Endodermal cell (in vitro differentiated cells): ENCODE data around the gene VAC14. TPM values are rescaled to one million over a fixed set of nuclear protein-coding genes. Genes with fewer than 3 reads are reported as not detected.

ENCODE experiments used
- DNase-seq: peaks from one replicate; pipeline ENCODE4 v3.0.0-alpha.2; 2017
- H3K27ac ChIP-seq: 2 replicates; pipeline ENCODE4 v1.5.1; 2013; ENCODE audit warnings: mild to moderate bottlenecking, low read depth, low read length, moderate library complexity
- H3K27me3 ChIP-seq: 2 replicates; pipeline ENCODE4 v1.6.1; 2013; ENCODE audit warnings: mild to moderate bottlenecking, low read length, moderate library complexity; ENCODE audit not compliant: insufficient read depth, control insufficient read depth, poor library complexity, severe bottlenecking
- H3K36me3 ChIP-seq: 2 replicates; pipeline ENCODE4 v1.7.0; 2013; ENCODE audit warnings: mild to moderate bottlenecking, low read length, moderate library complexity; ENCODE audit not compliant: control insufficient read depth, insufficient read depth
- H3K4me1 ChIP-seq: one replicate; pipeline ENCODE4 v1.7.0; 2013; ENCODE audit warnings: low read length; ENCODE audit not compliant: control insufficient read depth, insufficient read depth
- H3K4me3 ChIP-seq: 2 replicates; pipeline ENCODE4 v1.5.1; 2013; ENCODE audit warnings: mild to moderate bottlenecking, low read length, moderate library complexity
- H3K9ac ChIP-seq: 2 replicates; pipeline ENCODE4 v1.6.1; 2013; ENCODE audit warnings: mild to moderate bottlenecking, low read length, moderate library complexity; ENCODE audit not compliant: poor library complexity, severe bottlenecking; ENCODE audit errors: extremely low read depth
- H3K9me3 ChIP-seq: 2 replicates; pipeline ENCODE4 v1.6.1; 2013; ENCODE audit warnings: mild to moderate bottlenecking, low read length, moderate library complexity; ENCODE audit not compliant: control insufficient read depth
- H3K27ac Mint-ChIP-seq: 2 replicates; pipeline ENCODE4 v1.8.0; 2020; ENCODE audit warnings: mixed read lengths
- H3K27me3 Mint-ChIP-seq: 2 replicates; pipeline ENCODE4 v1.8.0; 2021; ENCODE audit warnings: mild to moderate bottlenecking, mixed read lengths; ENCODE audit not compliant: insufficient read depth
- H3K36me3 Mint-ChIP-seq: 2 replicates; pipeline ENCODE4 v1.8.0; 2020; ENCODE audit warnings: low read depth, mixed read lengths
- H3K4me1 Mint-ChIP-seq: 2 replicates; pipeline ENCODE4 v1.8.0; 2020; ENCODE audit warnings: mixed read lengths
- H3K4me3 Mint-ChIP-seq: 2 replicates; pipeline ENCODE4 v1.8.0; 2020; ENCODE audit warnings: mild to moderate bottlenecking, moderate library complexity, mixed read lengths
- H3K9me3 Mint-ChIP-seq: 2 replicates; pipeline ENCODE4 v1.8.0; 2020; ENCODE audit warnings: mild to moderate bottlenecking, mixed read lengths
- WGBS, 2 experiments: methylation state at CpG; one replicate each; pipeline versions ENCODE4 v1.1.5 to v1.1.7; 2013; ENCODE audit warnings: missing lambda C conversion rate in 2 of 2, mixed read lengths in 1 of 2; ENCODE audit not compliant: insufficient coverage in 1 of 2, insufficient read length in 1 of 2; 5-methylcytosine and 5-hydroxymethylcytosine counted together
- total RNA-seq, 2 donors: library from RNA; stranded (reverse); fragmentation: NEBNext Ultra II Directional in 1 of 2; extraction: Animal tissue kit (Norgen Biotek cat#: 25700) in 1 of 2; gene quantifications; 2 replicates in 1 of 2; 3 replicates in 1 of 2; pipeline ENCODE4 v1.2.1, GENCODE V29; 2021
- TF ChIP-seq, protein P1 (sequence below): fragments of 200-600 bp; sonication (generic); conservative IDR thresholded peaks from 2 replicates; pipeline ENCODE4 v1.5.0; 2021; ENCODE audit warnings: antibody characterized with exemption, mild to moderate bottlenecking

VAC14 gene
- total RNA-seq, 2 donors from 2014 or later = 47.5 to 48.7 TPM

DNA sequence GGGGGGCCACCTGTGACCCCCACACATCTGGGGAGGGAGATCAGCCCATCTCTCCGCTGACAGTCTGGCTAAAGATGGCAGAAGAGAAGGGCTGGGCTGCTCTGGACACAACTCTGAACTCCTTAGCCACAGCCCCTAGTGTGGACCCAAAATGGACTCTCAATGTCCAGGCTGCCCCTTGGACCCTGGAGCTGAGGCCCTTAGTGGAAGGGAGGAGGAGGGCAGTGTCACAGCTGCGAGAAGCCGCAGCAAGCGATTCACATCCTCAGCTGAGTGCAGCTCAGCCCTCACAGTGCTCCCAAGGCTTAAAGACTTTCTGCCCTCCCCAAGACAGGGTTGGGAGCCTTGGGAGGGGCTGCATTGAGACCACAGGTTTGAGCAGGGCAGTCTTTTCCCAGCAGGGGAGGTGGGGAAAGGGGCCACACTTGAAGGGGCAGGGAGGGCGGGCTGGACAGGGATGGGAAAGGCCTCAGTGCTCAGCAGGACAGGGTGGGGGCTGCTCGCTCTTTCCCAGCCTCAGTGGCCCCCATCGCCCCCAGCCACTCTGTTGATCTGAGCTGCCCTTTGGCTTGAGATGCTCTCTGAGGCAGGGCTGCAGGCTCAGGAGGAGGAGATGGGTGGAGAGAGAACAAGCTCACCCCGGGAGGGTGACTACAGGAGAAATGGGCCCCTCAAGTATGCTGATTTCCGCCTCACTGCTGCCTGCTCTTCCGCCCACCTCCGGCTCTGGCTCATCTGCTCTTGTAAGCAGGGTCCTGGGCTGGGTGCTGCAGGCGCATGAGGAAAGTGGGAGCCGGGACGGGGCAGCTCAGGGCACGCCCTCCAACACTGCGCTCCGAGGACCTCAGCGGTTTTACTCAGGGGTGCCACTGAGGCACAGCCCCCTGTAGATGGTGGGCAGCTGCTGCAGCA lies 64.2 kb downstream of the VAC14 start:
- 89% methylated on average over 11 to 18 of the region's 18 CpGs for WGBS, 2 experiments
- H3K36me3 Mint-ChIP-seq = peaks cover 18% of the 10 kb centered on the region

DNA sequence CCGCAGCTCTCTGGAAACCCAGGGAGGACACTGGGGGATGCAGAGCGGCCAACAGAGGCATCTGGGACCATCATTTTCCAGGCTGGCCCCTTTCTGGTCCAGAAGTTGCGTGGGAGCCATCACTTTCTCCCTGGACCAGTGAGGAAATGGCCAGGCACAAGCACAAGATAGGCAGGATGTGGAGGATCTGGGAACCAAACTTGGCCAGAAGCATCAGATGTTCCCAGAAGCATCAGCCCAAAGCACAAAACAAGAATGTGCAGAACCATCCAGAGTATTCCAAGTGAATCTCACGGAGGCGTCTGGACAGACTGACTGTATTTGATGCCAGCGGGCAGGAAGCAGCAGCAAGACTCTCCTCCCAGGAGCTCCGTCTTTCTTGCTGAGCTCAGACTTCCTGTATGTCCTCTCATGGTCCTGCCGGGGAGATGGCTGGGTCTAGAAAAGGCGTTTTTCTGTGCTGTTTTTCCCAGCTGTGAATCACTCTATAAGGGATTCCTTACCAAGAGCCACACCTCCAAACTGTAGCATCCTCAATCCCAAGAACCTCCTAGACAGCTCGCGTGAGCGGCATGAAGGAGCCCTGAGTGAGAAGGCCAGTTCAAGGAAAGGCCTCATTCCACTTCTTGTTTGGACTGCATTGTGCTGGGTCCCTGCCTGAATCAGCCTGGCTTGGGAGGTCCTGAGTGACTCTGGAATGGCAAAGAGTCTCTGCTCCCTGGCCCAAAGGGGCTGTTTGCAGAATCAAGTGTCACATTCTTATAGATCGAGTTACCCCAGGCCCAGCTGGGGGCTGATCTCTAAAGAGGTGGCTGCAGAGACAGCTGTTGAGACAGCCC lies 65.6 kb downstream of the VAC14 start:
- Mint-ChIP-seq H3K27me3 (no peaks in the 10 kb centered on the region), H3K36me3 (peaks cover 20% of the 10 kb centered on the region), H3K27ac (no peak overlapping the region), H3K9me3 (no peaks in the 10 kb centered on the region), H3K4me1 (peaks cover 5% of the 10 kb centered on the region), H3K4me3 (no peak overlapping the region)
- no peaks in the 10 kb centered on the region for H3K36me3 ChIP-seq
- TF ChIP-seq, protein P1, sequence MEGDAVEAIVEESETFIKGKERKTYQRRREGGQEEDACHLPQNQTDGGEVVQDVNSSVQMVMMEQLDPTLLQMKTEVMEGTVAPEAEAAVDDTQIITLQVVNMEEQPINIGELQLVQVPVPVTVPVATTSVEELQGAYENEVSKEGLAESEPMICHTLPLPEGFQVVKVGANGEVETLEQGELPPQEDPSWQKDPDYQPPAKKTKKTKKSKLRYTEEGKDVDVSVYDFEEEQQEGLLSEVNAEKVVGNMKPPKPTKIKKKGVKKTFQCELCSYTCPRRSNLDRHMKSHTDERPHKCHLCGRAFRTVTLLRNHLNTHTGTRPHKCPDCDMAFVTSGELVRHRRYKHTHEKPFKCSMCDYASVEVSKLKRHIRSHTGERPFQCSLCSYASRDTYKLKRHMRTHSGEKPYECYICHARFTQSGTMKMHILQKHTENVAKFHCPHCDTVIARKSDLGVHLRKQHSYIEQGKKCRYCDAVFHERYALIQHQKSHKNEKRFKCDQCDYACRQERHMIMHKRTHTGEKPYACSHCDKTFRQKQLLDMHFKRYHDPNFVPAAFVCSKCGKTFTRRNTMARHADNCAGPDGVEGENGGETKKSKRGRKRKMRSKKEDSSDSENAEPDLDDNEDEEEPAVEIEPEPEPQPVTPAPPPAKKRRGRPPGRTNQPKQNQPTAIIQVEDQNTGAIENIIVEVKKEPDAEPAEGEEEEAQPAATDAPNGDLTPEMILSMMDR = no peak
- H3K9me3 ChIP-seq = no peaks in the 10 kb centered on the region
- peak; percentile 87 for DNase-seq
- H3K27me3 ChIP-seq = no peaks in the 10 kb centered on the region
- H3K4me3 ChIP-seq = no peak overlapping the region
- H3K4me1 ChIP-seq = peaks cover 3% of the 10 kb centered on the region
- 88 to 91% methylated on average over 10 to 13 of the region's 13 CpGs for WGBS, 2 experiments
- H3K9ac ChIP-seq = no peak overlapping the region
- H3K27ac ChIP-seq = no peak overlapping the region

More for the DNA sequence above, 64.2 kb downstream of the VAC14 start:
- DNase-seq = peak; percentile 66
- Histone ChIP-seq H3K27me3 (no peaks in the 10 kb centered on the region), H3K27ac (no peak overlapping the region), H3K9ac (no peak overlapping the region), H3K4me3 (no peak overlapping the region), H3K36me3 (no peaks in the 10 kb centered on the region), H3K9me3 (no peaks in the 10 kb centered on the region), H3K4me1 (peaks cover 3% of the 10 kb centered on the region)
- H3K27me3 Mint-ChIP-seq = no peaks in the 10 kb centered on the region
- TF ChIP-seq, protein P1 = no peak
- H3K9me3 Mint-ChIP-seq = no peaks in the 10 kb centered on the region
- H3K4me3 Mint-ChIP-seq = no peak overlapping the region
- peak overlapping the region; percentile 61 for H3K27ac Mint-ChIP-seq
- H3K4me1 Mint-ChIP-seq = peaks cover 5% of the 10 kb centered on the region

DNA sequence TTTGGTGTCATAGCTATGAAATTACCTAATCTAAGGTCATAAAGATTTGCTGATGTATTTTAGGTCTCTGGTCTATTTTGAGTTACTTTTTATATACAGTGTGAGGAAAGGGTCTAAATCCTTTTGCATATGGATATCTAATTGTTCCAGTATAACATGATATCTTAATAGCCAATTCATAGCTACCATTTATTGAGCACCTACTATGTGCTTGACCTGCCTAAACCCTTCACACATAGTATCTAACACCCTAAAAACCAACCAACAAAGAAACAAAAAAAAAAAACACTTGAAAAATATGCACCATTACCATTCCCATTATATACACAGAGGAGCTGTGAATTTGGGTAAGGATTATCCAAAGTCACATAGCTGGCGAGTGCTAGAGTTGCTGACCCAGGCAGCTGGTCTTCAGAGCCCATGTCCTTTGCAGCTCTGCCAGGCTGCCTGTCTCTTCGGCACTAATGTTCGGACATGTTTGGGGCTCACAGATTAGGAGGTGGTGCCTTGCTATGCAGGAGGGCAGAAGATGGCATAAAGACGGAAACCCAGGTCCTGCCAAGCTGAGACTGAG lies 66.3 kb downstream of the VAC14 start:
- Histone ChIP-seq H3K27ac (no peak overlapping the region), H3K27me3 (no peaks in the 10 kb centered on the region), H3K9ac (no peak overlapping the region), H3K36me3 (no peaks in the 10 kb centered on the region), H3K4me1 (peaks cover 3% of the 10 kb centered on the region), H3K4me3 (no peak overlapping the region), H3K9me3 (no peaks in the 10 kb centered on the region)
- 95 to 96% methylated on average over 2 to 4 of the region's 4 CpGs for WGBS, 2 experiments
- Mint-ChIP-seq H3K9me3 (no peaks in the 10 kb centered on the region), H3K4me1 (peaks cover 5% of the 10 kb centered on the region), H3K27ac (no peak overlapping the region), H3K27me3 (no peaks in the 10 kb centered on the region), H3K36me3 (peaks cover 25% of the 10 kb centered on the region), H3K4me3 (no peak overlapping the region)
- TF ChIP-seq, protein P1 = no peak
- DNase-seq = no peak
